ENCODE data around the gene IGSF6.

DNA sequence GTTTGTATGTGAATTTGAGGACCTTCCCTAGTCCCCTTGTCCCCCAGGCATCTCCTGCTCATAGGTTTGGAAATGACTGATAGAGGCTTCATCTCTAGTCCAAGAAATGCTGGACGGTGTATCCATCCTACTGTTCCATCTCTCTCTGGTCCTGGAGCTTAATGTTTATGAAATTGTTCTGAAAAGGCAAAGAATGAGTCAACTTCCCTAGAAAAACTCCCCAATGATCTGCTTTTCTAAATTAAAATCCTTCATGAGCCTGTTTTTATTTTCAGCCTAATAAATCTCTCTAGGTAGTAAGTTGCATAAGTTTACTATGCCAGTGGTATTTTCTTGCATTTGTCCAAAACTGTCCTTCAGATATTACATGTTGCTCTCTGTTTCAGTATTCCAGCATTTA is 2.1 kb upstream of the IGSF6 start:
- TF ChIP-seq SP1 (IDR thresholded peaks at IDR 0.05) = no peak
- TF ChIP-seq, protein P1, sequence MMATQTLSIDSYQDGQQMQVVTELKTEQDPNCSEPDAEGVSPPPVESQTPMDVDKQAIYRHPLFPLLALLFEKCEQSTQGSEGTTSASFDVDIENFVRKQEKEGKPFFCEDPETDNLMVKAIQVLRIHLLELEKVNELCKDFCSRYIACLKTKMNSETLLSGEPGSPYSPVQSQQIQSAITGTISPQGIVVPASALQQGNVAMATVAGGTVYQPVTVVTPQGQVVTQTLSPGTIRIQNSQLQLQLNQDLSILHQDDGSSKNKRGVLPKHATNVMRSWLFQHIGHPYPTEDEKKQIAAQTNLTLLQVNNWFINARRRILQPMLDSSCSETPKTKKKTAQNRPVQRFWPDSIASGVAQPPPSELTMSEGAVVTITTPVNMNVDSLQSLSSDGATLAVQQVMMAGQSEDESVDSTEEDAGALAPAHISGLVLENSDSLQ (IDR thresholded peaks at IDR 0.05) = no peak
- no peak for TF ChIP-seq BHLHE40 (IDR thresholded peaks at IDR 0.05; ENCODE audit: borderline replicate concordance)
- TF ChIP-seq SUZ12 (IDR thresholded peaks at IDR 0.05) = no peak
- no peak for TF ChIP-seq FOXK2 (IDR thresholded peaks at IDR 0.05)
- TF ChIP-seq ZNF384 (IDR thresholded peaks at IDR 0.05) = no peak
- TF ChIP-seq TARDBP (IDR thresholded peaks at IDR 0.05) = no peak
- TF ChIP-seq NFRKB (IDR thresholded peaks at IDR 0.05) = no peak
- TF ChIP-seq ELF4 (IDR thresholded peaks at IDR 0.05) = no peak
- no peak for TF ChIP-seq CTBP1 (IDR thresholded peaks at IDR 0.05; ENCODE audit: borderline replicate concordance)
- TF ChIP-seq FOXA1 (IDR thresholded peaks at IDR 0.05) = no peak
- no peak for TF ChIP-seq FOXM1 (IDR thresholded peaks at IDR 0.05; ENCODE audit: borderline replicate concordance)
- no peak for TF ChIP-seq HDGF (IDR thresholded peaks at IDR 0.05; ENCODE audit: borderline replicate concordance)

All from HEK293T (cell line).